Brain microvascular endothelial cell (primary cell): ENCODE data around the gene LENEP.
"Not testable (repeated sequence)": the region's sequence is repeated elsewhere in the genome, so short reads cannot be mapped to it uniquely, and the experiment has no call there.

Source experiments
- DNase-seq: peaks from one replicate; pipeline ENCODE4 v3.0.0-alpha.2; 2020
- H3K27ac ChIP-seq: fragments of 250-450 bp; sonication (Bioruptor Pico); 2 replicates; pipeline ENCODE4 v1.5.1; 2020; ENCODE audit warnings: mild to moderate bottlenecking, moderate library complexity
- H3K27me3 ChIP-seq: fragments of 250-450 bp; sonication (Bioruptor Pico); replicated peaks from 2 replicates; pipeline ENCODE4 v1.5.1; 2020; ENCODE audit warnings: mild to moderate bottlenecking
- H3K36me3 ChIP-seq: fragments of 250-450 bp; sonication (Bioruptor Pico); replicated peaks from 2 replicates; pipeline ENCODE4 v1.5.1; 2020; ENCODE audit warnings: mild to moderate bottlenecking
- H3K4me3 ChIP-seq: 2 replicates; pipeline ENCODE4 v1.5.1; 2011; ENCODE audit warnings: low read depth, mild to moderate bottlenecking, control low read depth, low read length, moderate library complexity
- CTCF ChIP-seq: IDR thresholded peaks from 2 replicates; pipeline ENCODE4 v1.5.1; 2011; ENCODE audit warnings: low read depth, mild to moderate bottlenecking, moderate library complexity, low read length, control low read depth, inconsistent platforms; ENCODE audit errors: missing control alignments
- in situ Hi-C: cut with HindIII; loops from 2 replicates; pipeline ENCODE4 v1.10.0; 2017; ENCODE audit warnings: low sequenced_read_pairs, low pct_ligation_motif_present

LENEP gene

GRCh38 chr1:154992721-154993571, 440 bp upstream of the LENEP start:
- peak; percentile 40 for DNase-seq
- peaks cover 25% of the 10 kb centered on the region for H3K36me3 ChIP-seq
- no peaks in the 10 kb centered on the region for H3K27me3 ChIP-seq
- no peak overlapping the region for H3K4me3 ChIP-seq
- in situ Hi-C loops: no loop called here
- TF ChIP-seq CTCF: peak; percentile 47
- H3K27ac ChIP-seq: peak overlapping the region; percentile 46

- no peak for DNase-seq
- in situ Hi-C loops: no loop called here
- Histone ChIP-seq H3K4me3 (no peak overlapping the region), H3K27ac (no peak overlapping the region), H3K36me3 (peaks cover 14% of the 10 kb centered on the region), H3K27me3 (no peaks in the 10 kb centered on the region)
- TF ChIP-seq CTCF: no peak
These were observed 842 bp downstream of the LENEP start for GRCh38 chr1:154994269-154994587.

DNA sequence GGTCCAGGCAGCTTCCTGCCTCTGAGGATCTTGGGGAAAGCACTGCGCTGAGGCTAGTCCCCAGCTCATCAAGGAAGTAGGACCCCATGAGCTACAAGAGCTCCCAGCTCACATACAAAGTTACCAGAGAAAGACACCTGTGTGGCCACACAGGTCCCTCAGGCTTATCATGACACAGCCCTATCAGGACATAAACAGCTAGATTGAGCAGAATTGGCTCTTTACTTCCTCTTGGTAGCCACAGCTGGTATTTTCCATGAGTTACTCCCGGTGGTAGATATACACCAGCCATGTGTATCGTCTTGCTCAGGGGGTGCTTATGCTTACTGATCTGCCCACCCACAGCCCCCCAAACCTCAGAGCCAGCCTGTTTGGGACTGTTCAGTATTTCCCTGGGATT, 1.2 kb downstream of the LENEP start:
- Histone ChIP-seq H3K27ac (no peak overlapping the region), H3K27me3 (no peaks in the 10 kb centered on the region), H3K36me3 (peaks cover 14% of the 10 kb centered on the region), H3K4me3 (no peak overlapping the region)
- in situ Hi-C loops: no loop called here
- DNase-seq: no peak
- TF ChIP-seq CTCF: no peak

GRCh38 chr1:154995301-154995983, 2.1 kb downstream of the LENEP start:
- DNase-seq: peak; percentile 77
- H3K27me3 ChIP-seq: not testable (repeated sequence)

GRCh38 chr1:154996966-154997701, 3.7 kb downstream of the LENEP start:
- in situ Hi-C loops: no loop called here

More at GRCh38 chr1:154995301-154995983, 2.1 kb downstream of the LENEP start:
- H3K27ac ChIP-seq, H3K36me3 ChIP-seq, in situ Hi-C loops, H3K4me3 ChIP-seq: not testable (repeated sequence)
- TF ChIP-seq CTCF: peak; percentile 64

More at GRCh38 chr1:154996966-154997701, 3.7 kb downstream of the LENEP start:
- Histone ChIP-seq H3K27me3 (no peaks in the 10 kb centered on the region), H3K4me3 (no peak overlapping the region), H3K36me3 (peaks cover 5% of the 10 kb centered on the region), H3K27ac (no peak overlapping the region)
- TF ChIP-seq CTCF: no peak
- DNase-seq: no peak
